Glomerular visceral epithelial cell (primary cell): Measurements from ENCODE around the gene TUBB.
A peak's percentile ranks its signal among the peaks of the same experiment; 100 is the strongest.

ENCODE experiments used
- DNase-seq: peaks from one replicate; pipeline ENCODE4 v3.0.0-alpha.2; 2016; ENCODE audit errors: extremely low spot score

Gene TUBB

DNA sequence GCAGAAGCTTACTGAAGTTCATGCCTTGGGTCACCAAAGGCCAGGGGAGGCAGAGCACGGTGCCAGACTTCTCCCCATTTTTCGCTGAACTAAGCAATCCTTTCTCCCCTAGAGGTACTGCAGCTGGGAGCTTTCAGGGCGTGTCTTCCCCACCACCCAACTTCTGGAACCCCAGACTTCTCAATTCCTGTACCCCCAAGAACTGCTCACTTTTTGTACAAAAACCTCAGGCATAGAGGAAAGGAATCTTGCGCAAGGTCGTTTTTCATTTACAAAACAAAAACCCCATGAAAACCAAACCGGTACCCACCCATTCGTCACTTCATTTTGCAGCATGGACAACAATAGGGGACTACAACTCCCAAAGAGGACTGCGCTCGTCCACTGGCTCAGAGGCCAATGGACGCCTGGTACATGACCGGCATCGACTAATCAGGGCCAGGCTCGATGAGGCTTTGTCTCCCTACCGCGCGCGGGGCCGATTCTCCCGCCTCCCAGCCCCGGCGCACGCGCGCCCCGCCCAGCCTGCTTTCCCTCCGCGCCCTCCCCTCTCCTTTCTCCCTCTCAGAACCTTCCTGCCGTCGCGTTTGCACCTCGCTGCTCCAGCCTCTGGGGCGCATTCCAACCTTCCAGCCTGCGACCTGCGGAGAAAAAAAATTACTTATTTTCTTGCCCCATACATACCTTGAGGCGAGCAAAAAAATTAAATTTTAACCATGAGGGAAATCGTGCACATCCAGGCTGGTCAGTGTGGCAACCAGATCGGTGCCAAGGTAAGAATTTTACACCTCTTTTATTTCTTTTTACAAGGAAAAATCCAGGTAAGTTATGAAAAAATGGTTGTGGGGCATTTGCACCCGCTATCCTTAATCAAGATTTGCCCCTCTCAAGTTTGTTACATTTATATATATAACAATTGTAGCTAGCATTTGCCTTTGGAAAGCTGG lies at the start of gene TUBB:
Gene TUBB, plus strand, starts transcription at position 562 of the 947 bp plus-strand sequence. Its CDS starts 155 bp downstream, at position 717.
- DNase-seq: peak; percentile 98

DNA sequence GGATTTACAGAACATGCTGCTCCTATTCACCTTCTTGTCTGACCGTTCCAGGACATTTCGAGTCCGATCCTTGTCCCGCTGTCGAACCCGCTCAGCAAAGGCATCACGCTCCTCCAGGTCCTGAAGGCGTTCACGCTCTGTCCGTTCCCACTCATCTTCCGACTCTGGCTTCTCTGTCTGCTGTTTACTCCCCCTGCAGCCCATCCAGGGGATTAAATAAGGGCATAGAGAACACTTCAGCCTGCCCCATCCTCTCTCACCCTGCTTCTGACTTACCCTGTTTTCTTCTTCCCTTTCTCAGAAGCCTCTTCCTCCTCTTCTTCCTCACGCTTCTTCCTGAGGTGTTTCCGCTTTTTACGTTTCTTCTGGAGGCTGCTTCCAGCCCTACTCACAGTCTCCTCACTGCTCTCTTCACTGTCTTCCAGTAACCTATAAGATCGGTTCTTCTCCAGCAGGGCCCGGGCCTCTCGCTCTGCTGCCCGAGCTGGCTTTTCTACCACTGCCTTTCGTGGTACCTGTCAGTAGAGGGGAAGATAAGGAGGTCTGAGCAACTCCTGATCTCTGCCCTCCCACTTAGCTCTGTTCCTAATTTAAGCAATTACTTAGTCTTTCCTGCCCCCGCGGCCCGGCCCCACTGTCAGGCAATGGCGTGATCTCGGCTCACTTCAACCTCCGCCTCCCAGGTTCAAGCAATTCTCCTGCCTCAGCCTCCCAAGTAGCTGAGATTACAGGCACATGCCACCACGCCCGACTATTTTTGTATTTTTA lies 49.2 kb upstream of the TUBB start:
- DNase-seq: no peak

DNA sequence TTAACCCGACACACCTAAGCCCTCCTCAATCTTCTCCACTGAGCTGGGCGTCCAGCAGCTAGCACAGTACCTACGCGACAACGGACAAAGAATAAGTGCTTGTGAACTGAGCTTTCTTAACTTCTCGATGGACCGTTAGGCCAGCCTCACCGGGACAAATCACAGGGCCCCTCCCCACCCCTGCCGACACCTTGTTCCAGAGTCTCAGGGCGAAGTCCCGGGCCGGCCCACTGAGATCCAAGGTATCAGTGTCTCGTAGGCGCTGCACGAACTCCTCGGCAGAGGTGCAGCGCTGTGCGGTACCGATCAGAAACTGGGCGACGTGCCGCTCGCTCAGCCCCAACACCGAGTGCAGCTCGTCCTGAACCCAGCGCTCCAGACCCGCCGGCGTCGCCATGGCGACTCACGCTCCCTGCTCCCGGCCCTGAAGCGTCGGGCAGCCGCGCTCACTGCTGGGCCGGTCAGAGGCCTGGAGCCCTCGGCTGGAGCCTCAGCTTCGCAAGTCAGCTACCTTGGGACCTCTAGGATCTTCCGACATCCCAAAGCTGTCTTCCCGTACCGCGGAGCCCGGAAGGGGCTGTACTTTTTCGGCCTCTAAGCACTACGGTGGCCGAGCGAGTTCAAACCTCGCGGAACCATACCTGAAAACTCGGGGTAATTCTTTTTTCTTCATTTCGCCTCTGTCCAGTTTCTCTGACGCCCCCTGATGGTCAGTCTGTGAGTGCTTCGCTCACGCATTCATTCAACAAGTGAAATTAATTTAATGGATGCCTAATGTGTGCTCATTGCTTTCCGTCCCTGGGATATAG lies 47.5 kb upstream of the TUBB start, which contains the start of gene DHX16:
Gene DHX16, minus strand, starts transcription at position 562 of the 809 bp plus-strand sequence. Its CDS starts 165 bp downstream, at position 397.
- DNase-seq: peak; percentile 97

DNA sequence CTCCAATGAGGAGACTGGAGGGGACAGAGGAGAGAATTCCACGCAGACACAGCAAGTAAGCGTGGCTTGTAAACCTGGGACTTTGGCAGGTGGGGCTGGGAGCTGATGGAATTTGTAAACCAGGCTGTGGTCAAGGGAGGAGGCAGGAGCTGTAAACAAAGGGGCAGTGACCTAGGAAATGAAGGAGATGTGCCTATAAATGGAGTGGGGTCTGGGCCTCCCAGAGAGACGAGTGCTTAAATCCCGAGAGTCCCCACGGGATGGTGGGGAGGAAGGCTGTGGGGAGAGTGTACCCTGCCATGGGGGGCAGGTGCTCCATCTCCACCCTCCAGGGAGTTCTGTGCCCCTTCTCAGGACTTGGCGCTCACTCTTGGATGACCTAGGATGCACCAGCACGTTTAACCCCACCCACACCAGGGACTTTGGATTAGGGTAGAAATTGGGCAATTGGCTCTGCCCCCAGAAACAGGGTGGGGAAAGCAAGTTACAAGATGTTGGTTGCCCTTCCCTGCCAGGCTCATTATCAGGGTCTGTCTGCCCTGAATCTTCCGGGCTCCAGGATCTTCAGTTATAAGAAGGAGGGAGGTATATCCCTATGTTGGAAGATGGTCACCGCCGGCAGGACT lies 43.4 kb upstream of the TUBB start:
- DNase-seq: no peak

DNA sequence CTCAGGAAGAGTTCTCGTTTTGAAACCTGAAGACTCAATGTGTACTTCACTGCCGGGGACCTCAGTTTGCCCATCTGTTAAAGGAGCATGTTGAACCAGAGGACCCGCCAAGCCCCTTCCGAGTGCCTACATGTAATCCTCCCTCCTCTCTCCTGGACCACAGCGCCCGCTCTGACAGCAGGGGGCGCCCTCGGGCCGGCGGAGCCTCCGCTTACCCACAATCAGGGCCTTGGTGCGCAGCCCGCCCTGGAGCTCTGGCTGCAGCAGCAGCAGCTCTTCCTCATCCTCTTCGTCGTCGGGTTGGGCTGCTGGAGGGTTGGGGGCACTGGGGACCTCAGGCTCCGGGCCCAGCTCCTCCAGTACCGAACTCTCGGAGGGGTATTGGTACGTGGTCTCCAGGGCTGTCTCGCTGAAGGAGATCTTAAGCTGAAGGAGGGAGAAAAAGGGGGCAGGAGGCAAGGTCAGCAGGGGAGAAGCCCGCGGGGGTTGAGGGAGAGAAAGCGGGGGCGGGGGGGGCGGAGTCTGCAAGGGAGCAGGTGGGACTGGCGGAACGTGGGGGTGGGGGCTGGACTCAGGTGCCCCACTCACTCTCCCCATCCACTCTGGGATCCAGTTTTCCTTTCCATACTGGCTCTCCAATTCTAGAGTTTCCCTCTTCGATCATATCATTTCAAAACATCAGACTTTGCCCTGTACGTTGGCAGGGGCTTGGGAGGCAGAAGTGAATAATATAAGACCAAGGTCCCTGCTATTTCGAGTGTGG lies 41.0 kb upstream of the TUBB start:
- DNase-seq: peak; percentile 87

DNA sequence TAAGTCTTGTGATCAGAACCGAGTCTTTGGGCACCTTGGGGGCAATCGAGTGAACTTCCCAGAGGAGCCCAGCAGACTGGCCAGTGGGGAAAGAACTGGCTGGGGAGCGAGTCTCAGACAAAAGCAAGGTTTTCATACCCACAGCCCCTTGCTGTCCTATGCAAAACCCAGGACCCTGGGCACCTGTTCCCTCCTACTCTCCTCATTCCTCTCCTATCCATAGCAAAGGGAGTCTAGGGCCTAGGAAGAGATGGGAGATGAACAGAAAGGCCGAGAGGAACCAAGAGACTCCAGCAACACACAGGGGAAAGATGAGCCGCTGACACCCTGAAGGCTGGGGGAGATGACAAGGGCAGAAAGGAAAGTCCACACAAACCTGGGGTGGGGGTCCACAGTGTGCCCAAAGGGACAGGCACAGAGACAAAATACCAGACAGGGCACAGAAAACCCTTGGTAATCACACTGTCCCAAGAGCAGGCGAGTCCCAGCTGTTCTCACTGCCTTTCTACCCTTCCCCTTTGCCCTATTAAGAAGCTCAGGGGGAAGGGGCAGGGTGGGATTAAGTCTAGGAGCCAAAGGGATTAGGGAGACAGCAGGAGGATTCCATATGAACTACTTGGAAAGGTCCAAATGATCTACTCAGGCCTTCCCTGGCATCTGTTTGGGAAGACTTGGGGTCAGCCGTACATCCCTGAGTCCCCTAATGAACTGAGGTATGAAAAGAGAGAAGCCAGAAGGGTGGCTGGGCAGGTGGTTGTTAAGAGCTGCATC lies 40.2 kb upstream of the TUBB start:
- no peak for DNase-seq

DNA sequence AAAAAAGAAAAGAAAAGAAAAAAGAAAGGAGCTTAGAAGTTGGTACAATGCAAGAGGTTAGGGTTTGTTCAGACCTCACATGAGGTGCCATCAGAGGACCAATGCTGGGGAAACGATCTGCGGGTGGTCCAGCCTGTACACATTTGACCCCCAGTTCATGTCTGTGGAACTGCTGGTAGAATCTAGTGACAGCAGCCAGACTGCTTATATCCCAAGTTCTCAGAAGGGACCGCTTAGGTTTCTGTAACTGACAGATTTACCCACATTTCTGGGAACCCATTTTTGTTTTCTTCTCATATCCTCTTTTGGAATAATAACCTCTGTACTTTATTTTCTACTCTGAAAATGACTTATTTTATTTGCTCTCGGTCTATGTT lies 38.4 kb upstream of the TUBB start:
- no peak for DNase-seq

DNA sequence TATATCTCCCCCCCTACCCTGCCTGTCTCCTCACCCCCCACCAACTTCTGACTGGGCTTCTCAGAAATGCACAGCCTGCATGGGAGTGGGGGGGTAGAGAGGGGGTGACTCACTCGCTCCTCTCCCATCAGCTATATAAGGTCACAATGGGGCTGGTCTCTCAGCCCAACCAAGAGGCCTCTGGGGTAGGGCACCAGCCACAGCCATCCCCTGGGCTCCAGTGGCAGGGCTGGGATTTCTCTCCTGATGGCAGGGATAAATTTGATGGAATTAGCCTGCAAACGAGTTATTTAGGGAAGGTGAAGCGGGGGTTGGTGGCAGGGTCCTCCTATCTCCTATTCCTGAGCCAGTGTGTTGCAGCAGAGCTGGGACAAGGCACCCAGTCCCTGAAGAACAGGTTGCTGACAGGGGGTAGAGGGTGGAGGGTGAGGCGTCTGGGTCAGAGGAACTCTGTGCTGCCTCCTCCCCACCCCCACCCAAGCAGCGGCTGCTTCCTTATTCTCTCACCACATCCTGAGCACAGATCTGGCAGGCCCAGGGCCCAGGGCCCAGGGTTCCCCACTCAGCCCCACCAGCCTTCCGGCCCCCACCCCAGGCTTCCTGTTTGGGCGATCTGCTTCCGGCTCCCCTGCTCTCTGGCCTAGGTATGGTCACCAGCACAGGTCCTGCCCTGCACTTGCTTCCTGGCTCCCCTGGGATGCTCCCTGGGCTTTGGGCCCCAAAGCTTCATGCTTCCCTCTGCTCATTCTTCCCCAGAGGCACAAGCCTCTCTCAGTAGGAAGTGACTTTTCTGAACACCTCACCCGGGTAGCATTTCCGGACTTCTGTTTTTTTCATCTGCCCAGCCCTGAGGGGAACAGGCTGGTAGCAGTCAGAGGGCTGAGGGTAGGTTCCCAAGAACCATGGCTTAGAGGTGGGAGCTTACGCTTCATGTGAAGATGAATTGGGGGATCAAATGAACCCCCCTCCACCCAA lies 37.7 kb upstream of the TUBB start:
- peak; percentile 87 for DNase-seq

DNA sequence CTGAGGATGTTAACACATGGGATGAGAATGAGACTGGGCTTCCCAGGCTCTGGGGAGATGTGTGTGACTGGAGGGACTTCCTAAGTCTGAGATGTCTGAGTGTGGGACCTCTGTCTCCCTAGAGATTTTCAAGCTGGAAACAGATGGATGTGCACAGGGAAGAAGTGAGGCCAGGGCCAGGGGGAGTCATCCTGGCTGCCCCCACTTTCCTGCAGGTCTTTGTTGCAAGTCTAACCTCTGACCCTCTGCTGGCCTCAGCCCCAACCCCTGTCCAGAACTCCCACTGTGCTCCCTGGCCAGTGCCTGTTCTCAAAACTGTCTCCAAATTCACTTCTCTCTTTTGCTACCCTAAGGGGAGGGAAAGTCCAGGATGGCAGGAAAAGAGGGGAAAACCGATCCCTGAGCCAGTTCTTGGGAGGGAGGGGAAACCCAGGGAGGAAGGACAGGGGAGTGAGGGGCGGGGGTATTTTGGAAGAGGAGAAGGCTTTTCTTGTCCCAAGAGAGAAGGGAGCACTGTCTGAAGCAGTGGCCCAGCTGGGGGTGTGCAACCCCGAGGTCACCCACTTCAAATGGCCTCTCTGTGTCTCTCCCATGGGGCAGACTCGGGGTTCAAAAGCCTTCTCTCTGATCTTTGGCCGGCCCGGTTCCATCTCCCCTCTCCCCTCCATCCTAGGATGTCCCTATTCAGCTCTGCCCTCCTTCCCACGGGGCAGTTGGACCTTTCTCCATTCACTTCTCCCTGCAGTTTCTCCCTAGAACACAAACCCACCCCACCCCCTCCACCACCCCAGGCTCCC lies 36.8 kb upstream of the TUBB start:
- no peak for DNase-seq

DNA sequence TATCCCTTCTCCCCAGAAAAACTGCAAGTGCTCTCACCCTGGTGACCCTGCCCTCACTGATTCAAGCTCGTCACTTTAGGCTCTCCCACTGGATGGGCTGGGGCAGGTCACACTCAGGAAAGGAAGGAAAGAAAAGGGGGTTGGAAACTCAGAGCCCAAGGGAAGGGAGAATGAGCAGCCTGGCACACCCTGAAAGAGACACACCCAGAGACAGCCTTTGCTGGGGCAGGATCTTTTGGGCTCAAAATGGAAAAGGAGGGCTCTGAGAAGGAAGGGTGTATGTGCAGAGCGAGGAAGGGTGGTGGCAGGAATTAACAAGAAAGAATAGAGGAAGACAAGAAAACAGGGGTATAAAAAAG lies 36.2 kb upstream of the TUBB start:
- DNase-seq: no peak

DNA sequence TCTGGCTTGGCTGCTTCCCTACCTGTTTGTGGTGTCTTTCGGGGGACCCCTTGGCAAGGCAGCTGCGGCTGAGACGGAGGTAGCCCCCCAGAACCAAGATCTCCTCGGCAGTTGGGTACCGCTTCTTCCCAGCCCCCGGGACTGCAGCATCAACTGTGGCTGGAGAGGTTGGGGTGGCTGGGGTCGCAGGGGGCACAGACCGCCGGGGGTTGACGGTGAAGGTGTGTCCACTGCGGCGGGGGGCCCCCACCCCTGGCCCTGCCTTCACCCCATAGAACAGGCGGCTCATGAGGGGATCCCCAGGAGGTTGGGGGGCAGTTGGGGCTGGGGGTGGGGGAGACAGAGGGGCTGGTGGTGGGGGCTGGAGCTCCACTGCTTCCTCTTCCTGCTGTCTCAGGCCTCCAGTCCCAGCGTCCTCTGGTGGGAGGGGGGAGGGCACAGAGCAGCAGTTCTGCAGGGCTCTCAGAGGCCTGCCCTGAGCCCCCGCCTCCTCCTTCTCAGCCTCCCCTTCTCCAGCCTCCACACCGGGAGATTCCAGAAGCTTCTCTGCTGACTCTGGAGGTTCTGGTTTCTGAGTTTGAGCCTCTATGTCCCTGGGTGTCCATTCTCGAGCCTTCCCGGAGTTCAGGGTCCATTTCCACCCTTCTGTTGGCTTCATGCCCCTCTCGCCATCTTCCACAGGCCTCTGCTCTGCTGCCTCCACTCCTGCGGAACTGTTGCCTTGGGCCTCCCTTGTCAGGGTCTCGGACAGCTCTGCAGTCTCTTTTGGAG lies 35.6 kb upstream of the TUBB start:
- DNase-seq: peak; percentile 42

DNA sequence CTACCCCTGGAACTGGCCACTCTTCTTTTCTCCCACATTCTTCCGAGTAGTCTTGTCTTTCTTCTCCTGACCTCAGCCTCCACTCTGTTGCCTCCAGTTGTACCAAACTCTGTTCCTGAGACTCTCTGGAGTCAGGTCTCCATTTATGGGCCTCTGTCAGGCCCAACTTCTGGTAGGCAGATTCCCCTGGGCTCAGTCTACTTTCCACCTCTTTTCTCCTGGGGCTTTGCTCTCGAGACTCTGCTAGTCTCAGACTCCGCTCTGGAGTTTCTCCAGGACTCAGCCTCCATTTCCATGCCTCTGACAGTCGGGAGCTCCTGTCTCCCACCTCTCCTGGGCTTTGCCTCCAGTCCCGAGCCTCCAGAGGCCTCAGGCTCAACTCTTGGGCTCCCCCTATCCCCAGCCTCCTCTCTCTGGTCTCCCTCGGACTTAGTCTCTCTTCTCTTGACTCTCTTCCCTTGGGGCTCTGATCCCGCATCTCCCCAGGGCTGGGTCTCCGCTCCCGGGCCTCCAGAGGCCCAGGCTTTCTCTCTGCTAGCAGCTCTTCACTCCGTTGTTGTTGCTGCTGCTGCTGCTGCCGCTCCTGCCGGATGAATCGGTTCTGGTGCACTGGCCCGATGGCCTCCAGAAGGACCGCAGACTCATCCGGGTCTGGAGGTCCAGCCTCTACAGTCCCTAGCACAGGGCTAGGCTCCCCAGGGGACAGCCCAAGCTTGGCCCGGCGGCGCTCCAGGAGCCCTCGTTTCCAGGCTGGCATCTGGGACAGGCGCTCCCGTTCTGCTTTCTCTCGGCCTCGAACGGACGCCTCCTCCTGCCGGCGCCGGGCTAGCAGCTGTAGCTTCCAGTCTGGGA lies 34.8 kb upstream of the TUBB start:
- no peak for DNase-seq

DNA sequence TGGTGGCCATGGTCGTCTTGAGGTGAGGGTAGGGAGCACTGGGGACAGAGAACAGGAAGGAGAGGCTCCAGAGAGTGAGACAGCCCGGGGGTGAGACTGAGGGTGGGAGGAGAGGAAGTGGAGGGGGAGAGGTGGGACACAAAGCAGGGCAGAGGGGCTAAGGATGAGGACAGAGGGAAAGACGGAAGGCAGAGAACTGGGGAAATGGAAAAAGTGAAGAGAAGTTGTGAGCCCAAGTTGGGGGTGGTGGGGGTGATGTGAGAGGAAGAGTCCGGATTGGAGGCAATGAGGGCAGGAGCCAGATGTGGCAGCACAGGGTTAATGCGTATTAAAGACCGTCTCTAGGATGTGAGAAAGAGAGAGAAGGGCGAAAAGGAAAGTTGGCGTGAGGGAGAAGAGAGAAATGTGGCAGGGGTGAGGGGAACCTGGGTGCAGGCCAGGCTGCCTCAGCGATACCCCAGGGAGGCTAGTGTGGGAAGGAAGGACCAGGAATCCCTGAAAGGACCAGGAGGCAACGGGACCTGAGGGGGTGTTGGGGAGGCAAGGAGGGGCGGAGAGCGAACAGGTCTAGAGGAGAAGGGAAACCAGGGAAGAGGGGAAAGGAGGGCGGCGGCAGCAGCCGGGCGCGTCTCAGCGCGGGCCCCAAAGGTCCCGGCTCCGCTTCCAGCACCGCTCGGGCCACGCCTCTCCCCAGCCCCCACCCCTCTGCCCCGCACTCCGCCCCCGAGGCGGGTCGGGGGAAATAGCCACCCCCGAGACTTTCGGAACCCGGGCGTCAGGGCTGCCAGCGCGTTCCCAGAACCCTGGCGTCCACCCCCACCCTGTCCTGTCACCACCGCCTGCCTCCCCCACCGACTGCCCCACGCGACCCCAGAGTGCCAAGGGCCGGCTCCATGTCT lies 33.9 kb upstream of the TUBB start, which contains the start of gene PPP1R18:
Gene PPP1R18, minus strand, starts transcription at position 637 of the 899 bp plus-strand sequence. Its CDS starts 627 bp downstream, at position 10.
- DNase-seq: peak; percentile 71

DNA sequence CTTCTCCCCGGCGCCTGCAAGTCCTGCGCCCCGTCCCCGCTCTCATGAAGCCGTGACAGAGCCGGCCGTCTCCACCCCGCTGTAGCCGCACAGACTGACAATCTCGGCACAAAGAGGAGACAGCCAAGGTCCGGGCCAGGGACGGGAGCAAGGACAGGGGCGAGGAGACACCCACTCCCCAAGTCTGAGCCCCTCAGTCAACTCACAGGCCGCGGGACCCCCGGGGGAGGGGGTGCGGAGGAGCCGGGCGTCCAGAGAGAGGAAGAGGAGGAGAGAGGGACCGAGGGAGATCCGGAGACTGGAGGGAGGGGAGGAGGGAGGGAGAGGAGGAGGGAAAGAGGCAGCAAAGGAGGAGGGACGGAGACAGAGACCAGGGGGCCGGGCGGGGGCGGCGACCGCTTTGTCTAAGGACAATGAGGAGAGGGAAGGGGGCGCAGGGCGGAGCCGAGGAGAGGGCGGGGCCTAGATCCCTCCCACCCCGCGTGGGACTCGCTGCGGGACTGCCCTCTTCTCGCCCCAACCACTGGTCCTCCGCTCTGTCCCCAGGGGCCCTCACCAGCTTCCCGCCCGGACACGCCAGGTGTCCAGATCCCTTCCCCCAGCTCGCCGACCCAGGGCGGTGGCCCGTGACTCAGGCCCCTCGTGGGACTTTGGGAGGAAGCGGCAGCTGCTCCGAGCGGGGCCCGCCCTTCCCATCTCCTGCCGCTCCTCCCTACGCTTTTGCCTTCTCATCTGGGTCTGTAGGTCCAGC lies 33.1 kb upstream of the TUBB start:
- peak; percentile 99 for DNase-seq
